ENCODE results near the gene ZFHX3.

DNA sequence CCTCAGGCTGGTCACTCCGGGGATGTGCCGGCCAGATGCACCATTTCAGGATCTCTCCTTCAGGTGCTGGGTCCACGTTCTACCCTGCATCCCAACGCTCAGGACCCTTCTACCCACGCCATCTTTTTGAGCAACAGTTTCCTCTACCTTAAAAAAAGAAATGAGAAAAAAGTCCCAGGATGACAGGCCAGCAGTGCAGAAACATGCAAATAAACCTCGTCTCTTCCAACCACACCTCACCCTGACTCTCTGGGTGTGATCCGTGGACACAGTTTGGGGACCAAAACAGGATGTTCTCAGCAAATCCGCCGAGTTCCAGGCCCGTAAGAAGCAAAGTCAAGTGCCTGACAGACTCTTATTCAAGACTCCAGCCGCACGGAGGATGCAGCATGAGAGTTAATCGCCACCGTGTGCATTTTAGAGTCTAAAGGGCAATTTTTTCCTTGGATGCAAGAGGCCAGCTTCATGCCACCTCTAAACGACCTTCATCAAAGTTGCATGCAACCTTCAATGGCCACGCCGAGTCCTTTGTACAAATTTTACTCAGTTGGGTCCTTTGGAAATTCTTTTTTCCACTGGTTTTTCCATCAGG is 99.6 kb downstream of the ZFHX3 start:
- TF ChIP-seq, protein P1, sequence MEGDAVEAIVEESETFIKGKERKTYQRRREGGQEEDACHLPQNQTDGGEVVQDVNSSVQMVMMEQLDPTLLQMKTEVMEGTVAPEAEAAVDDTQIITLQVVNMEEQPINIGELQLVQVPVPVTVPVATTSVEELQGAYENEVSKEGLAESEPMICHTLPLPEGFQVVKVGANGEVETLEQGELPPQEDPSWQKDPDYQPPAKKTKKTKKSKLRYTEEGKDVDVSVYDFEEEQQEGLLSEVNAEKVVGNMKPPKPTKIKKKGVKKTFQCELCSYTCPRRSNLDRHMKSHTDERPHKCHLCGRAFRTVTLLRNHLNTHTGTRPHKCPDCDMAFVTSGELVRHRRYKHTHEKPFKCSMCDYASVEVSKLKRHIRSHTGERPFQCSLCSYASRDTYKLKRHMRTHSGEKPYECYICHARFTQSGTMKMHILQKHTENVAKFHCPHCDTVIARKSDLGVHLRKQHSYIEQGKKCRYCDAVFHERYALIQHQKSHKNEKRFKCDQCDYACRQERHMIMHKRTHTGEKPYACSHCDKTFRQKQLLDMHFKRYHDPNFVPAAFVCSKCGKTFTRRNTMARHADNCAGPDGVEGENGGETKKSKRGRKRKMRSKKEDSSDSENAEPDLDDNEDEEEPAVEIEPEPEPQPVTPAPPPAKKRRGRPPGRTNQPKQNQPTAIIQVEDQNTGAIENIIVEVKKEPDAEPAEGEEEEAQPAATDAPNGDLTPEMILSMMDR (IDR thresholded peaks at IDR 0.05): no peak
- TF ChIP-seq POLR2A (IDR thresholded peaks at IDR 0.05) (no peak), EP300 (IDR thresholded peaks at IDR 0.05) (no peak)

Measured in ovary (tissue), 3 donors.